HG02870 (cell line): ENCODE results near the gene ZNF319.
"Not testable (repeated sequence)": the region's sequence is repeated elsewhere in the genome, so short reads cannot be mapped to it uniquely, and the experiment has no call there.

Experiments
- ATAC-seq: cut with Tn5 transposase; IDR thresholded peaks from one replicate; pipeline ENCODE4 v1.9.1; 2021; ENCODE audit warnings: mild to moderate bottlenecking, moderate library complexity; ENCODE audit not compliant: unreplicated experiment

Gene ZNF319

GRCh38 chr16:57979006-57979585 lies 21.4 kb downstream of the ZNF319 start:
- ATAC-seq: no peak

GRCh38 chr16:57978070-57978465 lies 22.4 kb downstream of the ZNF319 start:
- ATAC-seq: not testable (repeated sequence)

GRCh38 chr16:57977418-57978069 lies 22.9 kb downstream of the ZNF319 start:
- no peak for ATAC-seq

GRCh38 chr16:57976331-57976796 lies 24.1 kb downstream of the ZNF319 start:
- ATAC-seq: no peak

GRCh38 chr16:57972306-57972705 lies 28.2 kb downstream of the ZNF319 start:
- ATAC-seq: no peak

GRCh38 chr16:57971848-57972247 lies 28.6 kb downstream of the ZNF319 start:
- ATAC-seq: no peak

- no peak for ATAC-seq
Measured at GRCh38 chr16:57970970-57971369, 29.5 kb downstream of the ZNF319 start, which contains the start of gene CNGB1. Gene CNGB1 (minus strand): TSS chr16:57971128. CDS start chr16:57967286, 3,842 bp downstream.

- no peak for ATAC-seq
Measured at GRCh38 chr16:57970319-57970718, 30.2 kb downstream of the ZNF319 start.

GRCh38 chr16:57969451-57970123 lies 30.9 kb downstream of the ZNF319 start:
- no peak for ATAC-seq

- ATAC-seq: no peak
Measured at GRCh38 chr16:57967916-57968315, 32.6 kb downstream of the ZNF319 start.

- ATAC-seq: no peak
Measured at GRCh38 chr16:57966986-57967385, 33.5 kb downstream of the ZNF319 start.

- no peak for ATAC-seq
Measured at GRCh38 chr16:57966204-57966771, 34.2 kb downstream of the ZNF319 start.

- ATAC-seq: no peak
Measured at GRCh38 chr16:57964157-57964700, 36.2 kb downstream of the ZNF319 start.

- no peak for ATAC-seq
Measured at GRCh38 chr16:57962756-57963155, 37.7 kb downstream of the ZNF319 start.

GRCh38 chr16:57962046-57962445 lies 38.4 kb downstream of the ZNF319 start:
- ATAC-seq: no peak

GRCh38 chr16:57961538-57961937 lies 38.9 kb downstream of the ZNF319 start:
- no peak for ATAC-seq

- ATAC-seq: no peak
Measured at GRCh38 chr16:57960826-57961472, 39.5 kb downstream of the ZNF319 start.

- ATAC-seq: no peak
Measured at GRCh38 chr16:57960310-57960709, 40.2 kb downstream of the ZNF319 start.

- no peak for ATAC-seq
Measured at GRCh38 chr16:57959804-57960203, 40.7 kb downstream of the ZNF319 start.

GRCh38 chr16:57959121-57959520 lies 41.4 kb downstream of the ZNF319 start:
- ATAC-seq: no peak

- no peak for ATAC-seq
Measured at GRCh38 chr16:57958544-57958943, 41.9 kb downstream of the ZNF319 start.
